ENCODE measurements around the gene CCDC78. TPM values are rescaled to one million over a fixed set of nuclear protein-coding genes. Genes with fewer than 3 reads are reported as not detected.
A peak's percentile ranks its signal among the peaks of the same experiment; 100 is the strongest.
"Not testable (repeated sequence)": the region's sequence is repeated elsewhere in the genome, so short reads cannot be mapped to it uniquely, and the experiment has no call there.

Gene CCDC78
- total and polyA plus RNA-seq, 4 donors = 0.59 to 16.0 (median 10.3) TPM

- Histone ChIP-seq H3K36me3 (ENCODE audit: control insufficient read depth, insufficient read depth, low read length) (peaks cover 49% of the 10 kb centered on the region), H3K9me3 (ENCODE audit: control insufficient read depth, insufficient read depth, low read length) (no peaks in the 10 kb centered on the region), H3K4me3 (ENCODE audit: low read depth, low read length) (peak overlapping the region; percentile 59), H3K27ac (ENCODE audit: low read depth, low read length) (peak overlapping the region; percentile 96), H3K27me3 (ENCODE audit: control insufficient read depth, insufficient read depth, low read length) (peaks cover 11% of the 10 kb centered on the region), H3K4me1 (ENCODE audit: control insufficient read depth, insufficient read depth, low read length) (peaks cover 84% of the 10 kb centered on the region)
- no peak for DNase-seq (ENCODE audit: low read depth in 4 of 6, low spot score in 6 of 6)
- WGBS (ENCODE audit: insufficient coverage) = 63% methylated on average over 5 of the region's 9 CpGs
Measured at GRCh38 chr16:718389-718788, 7.9 kb downstream of the CCDC78 start.

DNA sequence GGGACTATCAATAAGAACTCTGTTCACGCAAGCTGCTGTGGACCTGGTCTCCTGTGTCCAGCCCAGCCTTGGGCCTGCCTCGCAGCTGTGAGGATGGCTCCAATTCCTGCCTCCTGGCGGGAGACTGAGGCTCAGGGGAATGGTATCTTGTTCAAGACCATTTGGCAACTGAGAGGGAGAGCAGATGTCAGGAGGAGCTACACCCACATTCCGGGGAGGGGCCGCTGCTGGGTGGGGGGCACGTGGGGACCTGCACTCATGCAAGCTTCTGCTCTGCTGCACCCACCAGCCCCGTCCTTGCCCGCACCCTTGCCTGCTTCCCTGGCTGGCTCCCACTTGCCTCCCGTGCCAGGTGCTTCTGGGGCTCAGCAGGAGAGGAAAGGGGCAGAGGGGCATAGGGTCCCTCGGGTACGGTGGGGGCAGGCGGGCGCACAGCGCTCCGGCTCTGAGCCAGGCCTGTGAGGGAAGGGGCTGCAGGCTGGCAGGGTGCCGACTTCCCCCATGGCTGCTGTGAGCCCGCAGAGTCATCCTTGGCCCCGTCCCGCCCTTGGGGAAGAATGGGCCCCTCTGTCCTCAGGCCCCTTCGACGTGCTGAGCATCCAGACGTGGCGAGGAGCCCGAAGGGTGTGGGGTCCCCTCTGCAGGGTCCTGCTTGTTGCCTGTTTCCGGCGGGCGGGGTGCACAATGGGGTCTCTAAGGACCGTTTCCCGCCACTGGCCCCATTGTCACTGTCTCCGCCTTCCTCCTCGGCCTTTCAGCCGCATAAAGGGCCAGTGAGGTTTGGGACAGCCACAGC lies 8.6 kb downstream of the CCDC78 start:
- 22% methylated on average over 32 of the region's 32 CpGs for WGBS (ENCODE audit: insufficient coverage)
- Histone ChIP-seq H3K27ac (ENCODE audit: low read depth, low read length) (peak overlapping the region; percentile 96), H3K9me3 (ENCODE audit: control insufficient read depth, insufficient read depth, low read length) (no peaks in the 10 kb centered on the region), H3K27me3 (ENCODE audit: control insufficient read depth, insufficient read depth, low read length) (peaks cover 11% of the 10 kb centered on the region), H3K4me1 (ENCODE audit: control insufficient read depth, insufficient read depth, low read length) (peaks cover 76% of the 10 kb centered on the region), H3K36me3 (ENCODE audit: control insufficient read depth, insufficient read depth, low read length) (peaks cover 42% of the 10 kb centered on the region), H3K4me3 (ENCODE audit: low read depth, low read length) (peak overlapping the region; percentile 59)
- DNase-seq (ENCODE audit: low read depth in 4 of 6, low spot score in 6 of 6) = peak in 3 of 6 donors; percentile 72 to 91 (median 91)

DNA sequence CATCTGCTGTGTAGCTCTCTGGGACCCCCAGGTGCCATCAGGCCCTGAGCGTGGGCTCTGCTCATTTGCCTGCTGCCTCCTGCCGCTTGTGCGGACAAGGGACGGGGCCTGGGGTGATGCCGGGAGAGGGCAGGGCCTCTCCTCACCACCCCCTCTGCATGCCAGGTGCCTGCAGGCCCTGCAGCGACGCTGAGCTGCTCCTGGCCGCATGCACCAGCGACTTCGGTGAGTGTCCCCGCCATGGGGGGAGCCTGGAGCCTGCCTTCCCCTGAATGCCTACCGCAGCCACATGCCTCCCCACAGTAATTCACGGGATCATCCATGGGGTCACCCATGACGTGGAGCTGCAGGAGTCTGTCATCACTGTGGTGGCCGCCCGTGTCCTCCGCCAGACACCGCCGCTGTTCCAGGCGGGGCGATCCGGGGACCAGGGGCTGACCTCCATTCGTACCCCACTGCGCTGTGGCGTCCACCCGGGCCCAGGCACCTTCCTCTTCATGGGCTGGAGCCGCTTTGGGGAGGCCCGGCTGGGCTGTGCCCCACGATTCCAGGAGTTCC lies 9.4 kb downstream of the CCDC78 start:
- Histone ChIP-seq H3K36me3 (ENCODE audit: control insufficient read depth, insufficient read depth, low read length) (peaks cover 34% of the 10 kb centered on the region), H3K4me3 (ENCODE audit: low read depth, low read length) (peak overlapping the region; percentile 59), H3K27me3 (ENCODE audit: control insufficient read depth, insufficient read depth, low read length) (peaks cover 11% of the 10 kb centered on the region), H3K9me3 (ENCODE audit: control insufficient read depth, insufficient read depth, low read length) (no peaks in the 10 kb centered on the region), H3K27ac (ENCODE audit: low read depth, low read length) (peak overlapping the region; percentile 96), H3K4me1 (ENCODE audit: control insufficient read depth, insufficient read depth, low read length) (peaks cover 72% of the 10 kb centered on the region)
- WGBS (ENCODE audit: insufficient coverage) = 49% methylated on average over 24 of the region's 29 CpGs
- no peak for DNase-seq (ENCODE audit: low read depth in 4 of 6, low spot score in 6 of 6)

GRCh38 chr16:716200-716568 lies 10.1 kb downstream of the CCDC78 start:
- H3K36me3 ChIP-seq (ENCODE audit: control insufficient read depth, insufficient read depth, low read length) = peaks cover 30% of the 10 kb centered on the region
- H3K4me3 ChIP-seq (ENCODE audit: low read depth, low read length) = peak overlapping the region; percentile 59
- H3K9me3 ChIP-seq (ENCODE audit: control insufficient read depth, insufficient read depth, low read length) = no peaks in the 10 kb centered on the region
- DNase-seq (ENCODE audit: low read depth in 4 of 6, low spot score in 6 of 6) = peak in 4 of 6 donors; percentile 69 to 93 (median 82)
- H3K27ac ChIP-seq (ENCODE audit: low read depth, low read length) = peak overlapping the region; percentile 96
- H3K4me1 ChIP-seq (ENCODE audit: control insufficient read depth, insufficient read depth, low read length) = peaks cover 74% of the 10 kb centered on the region
- 3% methylated on average over 9 of the region's 12 CpGs for WGBS (ENCODE audit: insufficient coverage)
- H3K27me3 ChIP-seq (ENCODE audit: control insufficient read depth, insufficient read depth, low read length) = peaks cover 11% of the 10 kb centered on the region

DNA sequence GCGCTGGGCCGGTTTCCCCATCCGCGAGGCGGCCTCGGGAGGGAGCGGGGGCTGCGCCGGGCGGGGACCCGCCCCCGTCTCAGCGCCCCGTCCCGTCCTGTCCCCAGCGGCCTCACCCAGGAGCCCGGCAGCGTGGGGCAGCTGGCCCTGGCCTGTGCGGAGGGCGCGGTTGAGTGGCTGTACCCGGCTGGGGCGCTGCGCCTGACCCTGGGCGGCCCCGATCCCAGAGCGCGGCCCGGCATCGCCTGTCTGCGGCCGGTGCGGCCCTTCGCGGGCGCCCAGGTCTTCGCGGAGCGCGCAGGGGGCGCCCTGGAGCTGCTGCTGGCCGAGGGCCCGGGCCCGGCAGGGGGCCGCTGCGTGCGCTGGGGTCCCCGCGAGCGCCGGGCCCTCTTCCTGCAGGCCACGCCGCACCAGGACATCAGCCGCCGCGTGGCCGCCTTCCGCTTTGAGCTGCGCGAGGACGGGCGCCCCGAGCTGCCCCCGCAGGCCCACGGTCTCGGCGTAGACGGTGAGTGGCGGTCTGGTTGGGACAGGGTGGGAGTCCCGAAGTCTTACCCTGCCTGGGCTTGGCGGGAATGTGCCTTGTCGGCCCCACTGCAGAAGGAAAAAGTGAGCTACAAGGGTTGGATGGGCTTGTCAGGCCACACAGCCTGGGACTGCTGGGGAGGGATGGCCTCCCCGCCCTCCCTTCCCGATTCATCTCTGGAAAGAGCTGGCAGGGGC lies 10.6 kb downstream of the CCDC78 start:
- Histone ChIP-seq H3K27me3 (ENCODE audit: control insufficient read depth, insufficient read depth, low read length) (peaks cover 11% of the 10 kb centered on the region), H3K27ac (ENCODE audit: low read depth, low read length) (peak overlapping the region; percentile 96), H3K4me3 (ENCODE audit: low read depth, low read length) (peak overlapping the region; percentile 59), H3K36me3 (ENCODE audit: control insufficient read depth, insufficient read depth, low read length) (peaks cover 32% of the 10 kb centered on the region), H3K9me3 (ENCODE audit: control insufficient read depth, insufficient read depth, low read length) (no peaks in the 10 kb centered on the region), H3K4me1 (ENCODE audit: control insufficient read depth, insufficient read depth, low read length) (peaks cover 78% of the 10 kb centered on the region)
- peak in 1 of 6 donors; percentile 66 for DNase-seq (ENCODE audit: low read depth in 4 of 6, low spot score in 6 of 6)
- WGBS (ENCODE audit: insufficient coverage) = under 1% methylated on average over 73 of the region's 74 CpGs

GRCh38 chr16:714558-715476 lies 11.4 kb downstream of the CCDC78 start, which contains the start of gene METRN:
Gene METRN (plus strand): TSS chr16:715118. CDS start chr16:715290, 172 bp downstream.
- Histone ChIP-seq H3K4me1 (ENCODE audit: control insufficient read depth, insufficient read depth, low read length) (peaks cover 78% of the 10 kb centered on the region), H3K4me3 (ENCODE audit: low read depth, low read length) (peak within 1 kb of the TSS; percentile 59), H3K27me3 (ENCODE audit: control insufficient read depth, insufficient read depth, low read length) (peaks cover 11% of the 10 kb centered on the region), H3K27ac (ENCODE audit: low read depth, low read length) (peak within 1 kb of the TSS; percentile 96), H3K36me3 (ENCODE audit: control insufficient read depth, insufficient read depth, low read length) (peaks cover 35% of the 10 kb centered on the region), H3K9me3 (ENCODE audit: control insufficient read depth, insufficient read depth, low read length) (no peaks in the 10 kb centered on the region)
- WGBS (ENCODE audit: insufficient coverage) = 3% methylated on average over 108 of the region's 108 CpGs
- DNase-seq (ENCODE audit: low read depth in 4 of 6, low spot score in 6 of 6) = peak in 5 of 6 donors; percentile 75 to 97 (median 86)

GRCh38 chr16:714079-714478 lies 12.2 kb downstream of the CCDC78 start:
- peaks cover 32% of the 10 kb centered on the region for H3K36me3 ChIP-seq (ENCODE audit: control insufficient read depth, insufficient read depth, low read length)
- WGBS (ENCODE audit: insufficient coverage) = 64% methylated on average over 11 of the region's 11 CpGs
- peak overlapping the region; percentile 59 for H3K27ac ChIP-seq (ENCODE audit: low read depth, low read length)
- no peak for DNase-seq (ENCODE audit: low read depth in 4 of 6, low spot score in 6 of 6)
- no peaks in the 10 kb centered on the region for H3K9me3 ChIP-seq (ENCODE audit: control insufficient read depth, insufficient read depth, low read length)
- H3K27me3 ChIP-seq (ENCODE audit: control insufficient read depth, insufficient read depth, low read length) = peaks cover 11% of the 10 kb centered on the region
- H3K4me1 ChIP-seq (ENCODE audit: control insufficient read depth, insufficient read depth, low read length) = peaks cover 78% of the 10 kb centered on the region
- peak overlapping the region; percentile 34 for H3K4me3 ChIP-seq (ENCODE audit: low read depth, low read length)

- Histone ChIP-seq H3K4me1 (ENCODE audit: control insufficient read depth, insufficient read depth, low read length) (peaks cover 78% of the 10 kb centered on the region), H3K36me3 (ENCODE audit: control insufficient read depth, insufficient read depth, low read length) (peaks cover 19% of the 10 kb centered on the region), H3K27me3 (ENCODE audit: control insufficient read depth, insufficient read depth, low read length) (peaks cover 15% of the 10 kb centered on the region)
- not testable (repeated sequence) for H3K9me3 ChIP-seq (ENCODE audit: control insufficient read depth, insufficient read depth, low read length); H3K4me3 ChIP-seq (ENCODE audit: low read depth, low read length); DNase-seq (ENCODE audit: low read depth in 4 of 6, low spot score in 6 of 6); H3K27ac ChIP-seq (ENCODE audit: low read depth, low read length)
- 48% methylated on average over 7 of the region's 13 CpGs for WGBS (ENCODE audit: insufficient coverage)
Measured at GRCh38 chr16:712740-713250, 13.4 kb downstream of the CCDC78 start.
